ENCODE measurements around the gene PFKFB4. TPM values are rescaled to one million over a fixed set of nuclear protein-coding genes. Genes with fewer than 3 reads are reported as not detected.

PFKFB4 gene
- total RNA-seq, 3 donors from 2014 or later: 0.65 to 0.92 (median 0.78) TPM

- Mint-ChIP-seq H3K4me1 (ENCODE audit: low read depth) (peaks cover 2% of the 10 kb centered on the region), H3K9me3 (no peaks in the 10 kb centered on the region), H3K4me3 (no peak overlapping the region), H3K36me3 (ENCODE audit: insufficient read depth) (no peaks in the 10 kb centered on the region), H3K27me3 (ENCODE audit: low read depth) (no peaks in the 10 kb centered on the region)
- DNase-seq (no peak), ATAC-seq (no peak)
These were observed 13.3 kb upstream of the PFKFB4 start for GRCh38 chr3:48569808-48570450.

- H3K27me3 Mint-ChIP-seq (ENCODE audit: low read depth): no peaks in the 10 kb centered on the region
- no peaks in the 10 kb centered on the region for H3K36me3 Mint-ChIP-seq (ENCODE audit: insufficient read depth)
- H3K4me3 Mint-ChIP-seq: no peak overlapping the region
- H3K4me1 Mint-ChIP-seq (ENCODE audit: low read depth): peaks cover 2% of the 10 kb centered on the region
- DNase-seq: no peak
- ATAC-seq: no peak
- no peaks in the 10 kb centered on the region for H3K9me3 Mint-ChIP-seq
These were observed 12.8 kb upstream of the PFKFB4 start for GRCh38 chr3:48569400-48569799.

- H3K27me3 Mint-ChIP-seq (ENCODE audit: low read depth): no peaks in the 10 kb centered on the region
- H3K9me3 Mint-ChIP-seq: no peaks in the 10 kb centered on the region
- no peak overlapping the region for H3K4me3 Mint-ChIP-seq
- no peaks in the 10 kb centered on the region for H3K36me3 Mint-ChIP-seq (ENCODE audit: insufficient read depth)
- DNase-seq (no peak), ATAC-seq (no peak)
- H3K4me1 Mint-ChIP-seq (ENCODE audit: low read depth): peaks cover 2% of the 10 kb centered on the region
These were observed 11.9 kb upstream of the PFKFB4 start for GRCh38 chr3:48568476-48568875.

DNA sequence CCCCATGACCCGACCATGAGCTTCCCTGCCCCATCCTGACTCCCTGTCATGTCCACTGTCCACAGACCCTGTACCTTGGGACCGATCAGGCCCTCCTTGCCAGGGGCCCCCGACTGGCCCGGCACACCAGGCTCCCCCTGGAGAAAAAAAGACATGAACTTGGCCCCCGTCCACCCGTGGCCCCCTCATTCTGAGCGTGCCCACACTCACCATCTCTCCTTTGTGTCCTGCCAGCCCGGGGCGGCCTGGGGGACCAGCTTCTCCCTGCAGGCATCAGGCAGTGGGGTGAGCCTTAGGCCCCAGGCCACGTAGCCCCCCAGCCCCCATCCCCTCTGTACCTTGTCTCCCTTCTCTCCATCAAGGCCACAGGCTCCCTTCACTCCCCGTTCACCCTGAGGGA lies 10.9 kb upstream of the PFKFB4 start:
- Mint-ChIP-seq H3K4me1 (ENCODE audit: low read depth) (peaks cover 2% of the 10 kb centered on the region), H3K4me3 (no peak overlapping the region), H3K36me3 (ENCODE audit: insufficient read depth) (no peaks in the 10 kb centered on the region), H3K27me3 (ENCODE audit: low read depth) (no peaks in the 10 kb centered on the region), H3K9me3 (no peaks in the 10 kb centered on the region)
- DNase-seq: no peak
- no peak for ATAC-seq

DNA sequence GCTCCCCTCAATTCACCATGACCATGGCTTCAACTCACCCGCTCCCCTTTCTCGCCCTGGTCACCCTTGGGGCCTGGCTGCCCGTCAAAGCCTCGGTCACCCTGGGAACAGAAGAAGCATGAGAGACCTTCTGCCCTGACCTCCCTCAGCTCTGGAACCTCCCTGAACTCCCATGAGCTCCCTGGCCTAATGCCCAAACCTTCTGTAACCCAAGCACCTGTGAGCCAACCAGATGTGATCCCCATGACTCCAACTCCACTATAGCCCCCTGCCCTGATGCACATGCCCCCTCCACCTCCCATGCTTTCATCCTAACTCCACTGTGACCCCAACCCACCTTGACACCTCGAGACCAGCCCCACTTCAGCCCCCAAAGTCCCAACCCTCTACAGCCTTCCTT lies 10.5 kb upstream of the PFKFB4 start:
- Mint-ChIP-seq H3K36me3 (ENCODE audit: insufficient read depth) (no peaks in the 10 kb centered on the region), H3K4me3 (no peak overlapping the region), H3K9me3 (no peaks in the 10 kb centered on the region), H3K27me3 (ENCODE audit: low read depth) (no peaks in the 10 kb centered on the region), H3K4me1 (ENCODE audit: low read depth) (peaks cover 2% of the 10 kb centered on the region)
- ATAC-seq (no peak), DNase-seq (no peak)

DNA sequence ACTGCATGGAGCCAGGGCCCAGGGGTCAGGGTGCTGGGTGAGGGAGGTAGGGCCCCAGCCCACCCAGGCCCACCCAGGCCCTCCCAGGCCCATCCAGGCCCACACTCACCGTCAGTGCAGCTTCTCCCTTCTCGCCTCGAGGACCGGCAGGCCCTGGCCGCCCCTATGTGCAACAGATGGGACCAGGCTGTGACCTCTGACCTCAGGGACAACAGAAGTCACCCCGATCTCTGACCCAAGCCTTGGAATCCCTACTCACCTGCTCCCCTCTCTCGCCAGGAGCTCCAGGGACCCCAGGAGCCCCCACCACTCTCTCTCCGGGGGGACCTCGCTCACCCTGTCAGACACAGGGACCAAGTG lies 9.8 kb upstream of the PFKFB4 start:
- no peaks in the 10 kb centered on the region for H3K36me3 Mint-ChIP-seq (ENCODE audit: insufficient read depth)
- ATAC-seq (no peak), DNase-seq (no peak)
- H3K27me3 Mint-ChIP-seq (ENCODE audit: low read depth): no peaks in the 10 kb centered on the region
- H3K4me1 Mint-ChIP-seq (ENCODE audit: low read depth): peaks cover 2% of the 10 kb centered on the region
- H3K9me3 Mint-ChIP-seq: no peaks in the 10 kb centered on the region
- no peak overlapping the region for H3K4me3 Mint-ChIP-seq

- H3K4me1 Mint-ChIP-seq (ENCODE audit: low read depth): peaks cover 2% of the 10 kb centered on the region
- H3K36me3 Mint-ChIP-seq (ENCODE audit: insufficient read depth): no peaks in the 10 kb centered on the region
- no peak for DNase-seq
- peak in 1 of 2 donors; percentile 31 for ATAC-seq
- no peaks in the 10 kb centered on the region for H3K27me3 Mint-ChIP-seq (ENCODE audit: low read depth)
- no peak overlapping the region for H3K4me3 Mint-ChIP-seq
- no peaks in the 10 kb centered on the region for H3K9me3 Mint-ChIP-seq
These were observed 9.2 kb upstream of the PFKFB4 start for GRCh38 chr3:48565591-48566400.

DNA sequence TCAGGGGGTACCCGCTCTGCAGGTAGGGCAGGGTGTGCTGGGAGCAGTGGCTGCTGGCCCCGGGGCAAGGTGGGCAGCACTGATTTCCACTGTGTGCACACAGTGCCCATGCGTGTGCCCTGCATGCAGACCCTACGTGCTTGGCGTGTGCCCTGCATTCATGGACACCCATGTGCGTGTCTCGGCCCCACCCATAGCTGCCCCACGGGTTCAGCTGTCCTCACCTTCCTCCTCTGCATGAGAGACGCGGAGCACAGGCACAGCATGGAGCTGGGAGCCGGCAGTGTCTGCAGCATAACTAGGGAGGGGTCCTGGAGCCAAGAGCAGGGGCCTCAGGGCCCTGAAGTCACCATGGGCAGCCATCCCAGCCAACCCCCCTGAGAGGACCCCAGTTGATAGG lies 8.6 kb upstream of the PFKFB4 start:
- Mint-ChIP-seq H3K4me3 (no peak overlapping the region), H3K9me3 (no peaks in the 10 kb centered on the region), H3K4me1 (ENCODE audit: low read depth) (peaks cover 2% of the 10 kb centered on the region), H3K36me3 (ENCODE audit: insufficient read depth) (no peaks in the 10 kb centered on the region), H3K27me3 (ENCODE audit: low read depth) (no peaks in the 10 kb centered on the region)
- ATAC-seq: no peak
- DNase-seq: no peak

- no peak for DNase-seq
- peaks cover 2% of the 10 kb centered on the region for H3K4me1 Mint-ChIP-seq (ENCODE audit: low read depth)
- no peaks in the 10 kb centered on the region for H3K36me3 Mint-ChIP-seq (ENCODE audit: insufficient read depth)
- ATAC-seq: no peak
- H3K9me3 Mint-ChIP-seq: no peaks in the 10 kb centered on the region
- no peaks in the 10 kb centered on the region for H3K27me3 Mint-ChIP-seq (ENCODE audit: low read depth)
- no peak overlapping the region for H3K4me3 Mint-ChIP-seq
These were observed 8.1 kb upstream of the PFKFB4 start for GRCh38 chr3:48564667-48565066.

DNA sequence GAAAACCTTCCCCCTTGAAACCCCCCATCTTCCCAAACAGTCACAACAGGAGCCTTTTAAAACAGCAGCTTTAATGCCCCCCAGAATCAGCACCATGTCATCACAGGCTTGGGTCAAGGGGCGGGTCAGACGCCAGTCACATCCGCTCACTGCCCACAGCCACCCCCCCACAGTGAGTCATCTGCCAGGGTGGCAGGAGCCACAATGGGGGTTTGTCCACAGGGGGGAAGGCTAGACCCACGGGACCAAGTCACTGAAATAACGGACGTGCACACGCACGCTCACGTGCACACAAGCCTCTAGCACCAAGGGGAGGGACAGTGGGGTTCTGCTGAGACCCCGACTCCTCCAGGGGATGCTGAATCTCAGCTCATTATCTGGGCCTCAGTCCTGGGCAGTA lies 7.4 kb upstream of the PFKFB4 start:
- no peaks in the 10 kb centered on the region for H3K27me3 Mint-ChIP-seq (ENCODE audit: low read depth)
- H3K9me3 Mint-ChIP-seq: no peaks in the 10 kb centered on the region
- H3K4me3 Mint-ChIP-seq: no peak overlapping the region
- H3K36me3 Mint-ChIP-seq (ENCODE audit: insufficient read depth): no peaks in the 10 kb centered on the region
- DNase-seq (peak; percentile 14), ATAC-seq (peak in 1 of 2 donors; percentile 36)
- peaks cover 2% of the 10 kb centered on the region for H3K4me1 Mint-ChIP-seq (ENCODE audit: low read depth)

- H3K36me3 Mint-ChIP-seq (ENCODE audit: insufficient read depth): no peaks in the 10 kb centered on the region
- ATAC-seq (no peak), DNase-seq (no peak)
- no peaks in the 10 kb centered on the region for H3K27me3 Mint-ChIP-seq (ENCODE audit: low read depth)
- no peaks in the 10 kb centered on the region for H3K9me3 Mint-ChIP-seq
- no peak within 1 kb of the TSS for H3K4me3 Mint-ChIP-seq
- H3K4me1 Mint-ChIP-seq (ENCODE audit: low read depth): peaks cover 5% of the 10 kb centered on the region
These were observed 6.8 kb upstream of the PFKFB4 start, which contains the start of gene UCN2 for GRCh38 chr3:48563382-48563918. UCN2 (minus strand) TSS chr3:48563781; CDS start chr3:48563124, 657 bp downstream.

DNA sequence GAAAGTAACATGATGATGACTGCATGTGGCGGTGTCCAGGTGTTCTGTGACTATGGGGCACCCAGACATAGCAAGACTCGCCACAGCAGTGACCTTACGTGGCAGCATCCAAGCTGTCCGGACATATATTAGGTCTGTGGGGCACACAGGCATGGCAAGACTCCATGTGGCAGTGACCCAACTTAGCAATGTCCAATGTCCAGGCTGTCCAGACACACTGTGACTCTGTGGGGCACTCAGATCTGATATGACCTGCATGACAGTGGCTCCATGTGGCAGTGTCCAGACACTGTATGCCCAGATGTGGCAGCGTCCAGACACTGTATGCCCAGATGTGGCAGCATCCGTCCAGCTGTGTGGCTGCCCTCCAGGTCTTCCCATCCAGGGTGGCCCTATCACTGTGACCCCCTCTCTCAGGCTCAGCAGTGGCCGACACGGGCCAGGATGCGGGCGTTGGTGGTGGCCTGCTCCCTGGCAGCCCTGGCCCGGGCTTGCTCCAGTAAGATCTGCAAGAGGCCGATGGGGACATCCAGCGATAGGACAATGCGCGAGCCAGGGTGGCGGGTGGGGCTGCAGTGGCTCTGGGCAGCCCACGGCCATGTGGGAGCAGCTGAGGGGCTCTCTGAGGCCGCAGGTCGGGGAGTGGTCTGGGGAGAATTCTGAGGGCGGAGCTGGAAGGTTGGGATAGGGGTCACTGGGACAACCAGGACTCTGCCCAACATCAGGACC lies 5.9 kb upstream of the PFKFB4 start:
- no peaks in the 10 kb centered on the region for H3K36me3 Mint-ChIP-seq (ENCODE audit: insufficient read depth)
- H3K27me3 Mint-ChIP-seq (ENCODE audit: low read depth): no peaks in the 10 kb centered on the region
- no peaks in the 10 kb centered on the region for H3K9me3 Mint-ChIP-seq
- DNase-seq (no peak), ATAC-seq (no peak)
- H3K4me1 Mint-ChIP-seq (ENCODE audit: low read depth): peaks cover 7% of the 10 kb centered on the region
- H3K4me3 Mint-ChIP-seq: no peak overlapping the region

- no peaks in the 10 kb centered on the region for H3K9me3 Mint-ChIP-seq
- ATAC-seq: no peak
- no peaks in the 10 kb centered on the region for H3K27me3 Mint-ChIP-seq (ENCODE audit: low read depth)
- H3K36me3 Mint-ChIP-seq (ENCODE audit: insufficient read depth): no peaks in the 10 kb centered on the region
- DNase-seq: no peak
- peaks cover 11% of the 10 kb centered on the region for H3K4me1 Mint-ChIP-seq (ENCODE audit: low read depth)
- H3K4me3 Mint-ChIP-seq: no peak overlapping the region
These were observed 4.6 kb upstream of the PFKFB4 start for GRCh38 chr3:48561045-48561736.

DNA sequence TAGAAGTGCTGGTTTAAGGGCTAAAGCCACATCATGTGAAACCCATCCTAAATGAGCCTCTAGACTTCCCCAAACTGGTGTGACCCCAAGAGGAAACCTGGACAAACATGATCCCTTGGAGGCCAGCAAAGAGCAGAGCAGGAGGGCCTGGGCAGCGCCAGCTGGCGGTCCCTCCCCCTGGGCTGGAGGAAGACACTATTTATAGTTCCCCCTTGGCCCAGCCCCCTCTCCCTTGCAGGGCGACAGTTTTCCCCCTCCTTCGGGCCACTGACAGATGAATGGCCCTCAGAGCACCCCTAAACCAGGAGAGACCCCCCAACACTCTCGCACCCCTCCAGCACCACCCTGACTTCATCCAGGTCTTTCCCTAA lies 4.0 kb upstream of the PFKFB4 start:
- Mint-ChIP-seq H3K36me3 (ENCODE audit: insufficient read depth) (no peaks in the 10 kb centered on the region), H3K4me1 (ENCODE audit: low read depth) (peaks cover 14% of the 10 kb centered on the region), H3K9me3 (no peaks in the 10 kb centered on the region), H3K27me3 (ENCODE audit: low read depth) (no peaks in the 10 kb centered on the region), H3K4me3 (no peak overlapping the region)
- DNase-seq (no peak), ATAC-seq (no peak)

Data from activated T-cell treated with anti-CD3 and anti-CD28 coated beads, Interleukin-2, amount 50 U/mL, for 4 hours (primary cell).